CD4-positive, alpha-beta T cell treated with Interleukin-17A for 4 hours (primary cell): Measurements from ENCODE around the gene VAV2.
"Not testable (repeated sequence)": the region's sequence is repeated elsewhere in the genome, so short reads cannot be mapped to it uniquely, and the experiment has no call there.

Experiments
- DNase-seq: peaks from one replicate; pipeline ENCODE4 v3.0.0-alpha.2; 2020; ENCODE audit warnings: mixed read lengths

VAV2 gene

DNA sequence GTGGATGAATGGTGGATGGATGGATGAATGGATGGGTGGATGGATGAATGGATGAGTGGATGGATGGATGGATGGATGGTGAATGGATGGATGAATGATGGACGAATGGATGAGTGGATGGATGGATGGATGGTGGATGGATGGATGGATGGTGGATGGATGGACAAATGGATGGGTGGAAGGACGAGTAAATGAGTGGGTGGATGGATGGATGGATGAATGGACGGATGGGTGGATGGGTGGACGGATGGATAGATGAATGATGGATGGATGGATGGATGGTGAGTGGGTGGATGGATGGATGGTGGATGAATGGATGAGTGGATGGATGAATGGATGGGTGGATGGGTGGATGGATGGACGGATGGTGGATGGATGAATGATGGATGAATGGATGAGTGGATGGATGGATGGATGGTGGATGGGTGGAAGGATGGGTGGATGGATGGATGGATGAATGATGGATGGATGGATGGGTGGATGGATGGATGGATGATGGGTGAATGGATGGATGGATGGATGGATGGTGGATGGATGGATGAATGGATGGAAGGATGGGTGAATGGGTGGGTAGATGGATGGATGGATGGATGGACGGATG is 58.6 kb downstream of the VAV2 start:
- no peak for DNase-seq

- DNase-seq = no peak
Measured at GRCh38 chr9:133932633-133933032, 59.5 kb downstream of the VAV2 start.

DNA sequence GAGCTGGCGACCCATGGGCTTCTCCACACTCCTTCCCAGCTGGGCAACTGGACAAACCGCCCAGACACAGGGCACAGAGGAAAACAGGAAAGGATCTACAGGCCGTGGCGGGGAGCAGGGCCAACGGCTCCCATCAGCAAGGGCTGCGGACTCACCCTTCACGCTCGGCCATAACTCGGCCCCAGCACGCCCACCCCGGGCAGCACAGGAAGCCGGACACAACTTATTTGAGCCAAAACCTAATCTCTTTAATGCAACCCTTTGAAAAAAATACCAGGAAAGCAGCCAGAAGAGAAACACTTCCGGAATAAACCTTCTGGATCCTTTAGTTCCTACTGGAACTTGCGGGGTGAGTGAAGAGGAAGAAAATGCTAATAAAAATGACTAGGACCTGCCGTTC is 59.9 kb downstream of the VAV2 start:
- no peak for DNase-seq

DNA sequence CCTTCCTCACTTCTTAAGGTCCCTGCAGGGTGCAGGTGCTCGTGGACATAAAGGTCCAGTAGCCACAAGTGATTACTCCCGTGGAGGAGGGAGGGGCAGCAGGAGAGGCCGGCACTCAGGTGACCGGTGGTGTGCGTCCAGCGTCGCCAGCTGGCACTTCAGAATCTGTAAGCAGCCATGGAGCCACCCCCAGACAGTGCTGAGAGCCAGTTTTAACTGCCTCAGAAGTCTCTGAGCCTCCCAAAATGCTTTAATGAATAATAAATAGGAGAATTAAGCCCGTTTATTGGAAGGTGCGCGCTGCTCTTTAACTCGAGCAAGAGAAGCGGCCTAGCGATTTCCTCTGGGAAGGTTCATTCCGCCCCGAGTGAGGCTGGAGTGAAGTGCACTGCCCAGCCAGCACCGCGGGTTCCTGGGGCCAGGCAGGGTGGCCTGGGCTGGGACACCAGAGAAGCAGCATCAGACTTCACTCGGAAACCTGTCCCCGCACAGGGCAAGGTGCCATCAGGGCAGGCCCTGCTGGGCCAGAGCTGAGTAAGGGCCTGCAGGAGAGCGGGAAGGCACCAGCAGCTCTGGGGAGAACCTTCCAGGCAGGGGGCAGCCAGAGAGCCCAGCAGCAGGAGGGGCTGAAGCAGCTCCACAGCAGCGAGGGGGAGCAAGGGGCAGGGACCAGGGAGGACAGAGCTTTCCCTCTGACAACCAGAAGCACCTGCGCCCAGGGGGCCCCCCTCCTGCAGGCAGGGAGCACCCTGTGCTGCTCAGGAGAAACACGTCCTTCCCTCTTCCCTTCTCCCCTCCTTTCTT is 61.2 kb downstream of the VAV2 start:
- DNase-seq = no peak

- DNase-seq = no peak
Measured at GRCh38 chr9:133930046-133930681, 62.0 kb downstream of the VAV2 start.

GRCh38 chr9:133929599-133929998 is 62.5 kb downstream of the VAV2 start:
- no peak for DNase-seq

DNA sequence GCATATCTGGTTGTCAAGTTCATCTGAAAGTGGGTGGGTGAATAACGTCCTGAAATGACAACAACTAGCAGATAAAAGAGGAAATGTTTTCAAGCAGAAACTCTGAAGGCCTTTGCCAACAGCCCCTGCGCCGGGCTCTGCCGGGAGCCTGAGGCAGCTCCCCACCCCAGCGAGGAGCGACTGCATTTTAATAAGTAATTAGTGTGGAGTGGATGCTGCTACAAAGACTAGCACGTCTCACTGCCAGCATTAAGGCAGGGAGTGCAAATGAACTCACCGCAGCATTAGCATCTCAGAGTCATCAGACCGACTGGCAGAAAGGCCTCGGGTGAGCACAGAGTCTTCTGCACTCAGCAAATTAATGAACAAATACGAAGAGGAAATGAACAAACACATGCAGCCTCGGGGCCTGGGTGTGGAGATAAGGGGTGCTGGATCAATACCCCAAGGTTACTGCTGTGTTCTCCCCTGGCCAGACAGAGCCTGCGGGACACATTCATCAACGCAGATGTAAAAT is 63.8 kb downstream of the VAV2 start:
- DNase-seq = no peak

DNA sequence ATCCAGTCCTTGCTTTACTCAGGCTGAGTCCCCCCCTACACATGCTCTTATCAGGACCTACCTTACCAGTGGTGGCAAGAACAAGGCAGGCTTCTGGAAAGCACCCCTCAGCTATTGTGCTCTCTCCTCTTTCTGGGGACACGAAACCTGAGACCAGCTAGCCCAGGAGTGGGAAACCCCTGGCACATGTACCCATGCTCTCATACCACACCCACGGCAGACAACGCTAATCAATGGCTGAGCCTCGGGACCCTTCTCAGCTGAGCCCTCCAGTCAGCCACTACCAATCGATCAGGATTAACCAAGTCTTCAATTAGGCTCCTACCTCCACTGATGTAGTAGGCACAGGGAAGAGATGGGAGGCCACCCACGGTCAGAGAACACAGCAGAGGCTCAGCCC is 65.1 kb downstream of the VAV2 start:
- DNase-seq = no peak

GRCh38 chr9:133926165-133926856 is 65.8 kb downstream of the VAV2 start:
- DNase-seq = no peak

DNA sequence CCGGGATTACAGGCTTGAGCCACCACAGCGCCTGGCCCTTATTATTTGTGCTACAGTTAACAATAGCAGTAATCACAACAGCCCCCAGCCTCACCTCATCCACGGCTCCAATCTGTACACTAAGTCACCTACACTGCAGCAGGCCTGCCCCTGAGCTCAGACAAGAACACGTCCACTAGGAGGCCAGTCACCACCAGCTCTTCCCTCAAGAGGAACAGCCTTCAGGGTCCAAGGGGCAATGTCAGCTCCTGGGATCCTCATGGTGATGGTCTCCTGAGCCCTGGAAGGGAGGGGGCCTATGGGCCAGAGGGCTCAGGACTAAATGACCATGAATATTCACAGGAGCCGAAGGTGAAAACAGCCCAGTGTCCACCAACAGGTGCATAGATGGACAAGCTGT is 67.7 kb downstream of the VAV2 start:
- DNase-seq = no peak

DNA sequence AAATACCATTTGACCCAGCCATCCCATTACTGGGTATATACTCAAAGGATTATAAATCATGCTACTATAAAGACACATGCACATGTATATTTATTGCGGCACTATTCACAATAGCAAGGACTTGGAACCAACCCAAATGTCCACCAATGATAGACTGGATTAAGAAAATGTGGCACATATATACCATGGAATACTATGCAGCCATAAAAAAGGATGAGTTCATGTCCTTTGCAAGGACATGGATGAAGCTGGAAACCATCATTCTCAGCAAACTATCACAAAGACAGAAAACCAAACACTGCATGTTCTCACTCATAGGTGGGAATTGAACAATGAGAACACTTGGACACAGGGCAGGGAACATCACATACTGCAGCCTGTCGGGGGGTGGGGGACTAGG is 68.5 kb downstream of the VAV2 start:
- not testable (repeated sequence) for DNase-seq

GRCh38 chr9:133921866-133922265 is 70.3 kb downstream of the VAV2 start:
- DNase-seq = no peak

DNA sequence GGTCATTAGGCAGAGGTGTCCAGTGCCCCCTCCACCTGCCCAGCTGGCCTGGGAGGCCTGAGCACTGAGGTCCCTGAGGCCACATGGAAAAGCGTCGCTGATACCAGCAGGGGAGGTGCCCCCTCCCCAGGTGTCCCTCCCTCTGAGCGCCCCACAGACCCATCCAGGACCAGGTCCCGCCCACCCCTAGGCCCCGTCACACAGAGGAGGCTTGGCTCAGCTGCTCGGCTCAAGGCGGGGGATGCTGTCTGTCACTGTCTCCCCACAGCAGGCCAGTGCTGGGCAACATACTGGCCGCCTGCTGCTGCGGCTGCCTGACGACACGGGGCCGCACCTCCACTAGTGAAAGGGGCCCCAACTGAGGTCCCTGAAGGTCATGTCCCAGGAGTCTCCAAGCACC is 71.7 kb downstream of the VAV2 start:
- DNase-seq = no peak

DNA sequence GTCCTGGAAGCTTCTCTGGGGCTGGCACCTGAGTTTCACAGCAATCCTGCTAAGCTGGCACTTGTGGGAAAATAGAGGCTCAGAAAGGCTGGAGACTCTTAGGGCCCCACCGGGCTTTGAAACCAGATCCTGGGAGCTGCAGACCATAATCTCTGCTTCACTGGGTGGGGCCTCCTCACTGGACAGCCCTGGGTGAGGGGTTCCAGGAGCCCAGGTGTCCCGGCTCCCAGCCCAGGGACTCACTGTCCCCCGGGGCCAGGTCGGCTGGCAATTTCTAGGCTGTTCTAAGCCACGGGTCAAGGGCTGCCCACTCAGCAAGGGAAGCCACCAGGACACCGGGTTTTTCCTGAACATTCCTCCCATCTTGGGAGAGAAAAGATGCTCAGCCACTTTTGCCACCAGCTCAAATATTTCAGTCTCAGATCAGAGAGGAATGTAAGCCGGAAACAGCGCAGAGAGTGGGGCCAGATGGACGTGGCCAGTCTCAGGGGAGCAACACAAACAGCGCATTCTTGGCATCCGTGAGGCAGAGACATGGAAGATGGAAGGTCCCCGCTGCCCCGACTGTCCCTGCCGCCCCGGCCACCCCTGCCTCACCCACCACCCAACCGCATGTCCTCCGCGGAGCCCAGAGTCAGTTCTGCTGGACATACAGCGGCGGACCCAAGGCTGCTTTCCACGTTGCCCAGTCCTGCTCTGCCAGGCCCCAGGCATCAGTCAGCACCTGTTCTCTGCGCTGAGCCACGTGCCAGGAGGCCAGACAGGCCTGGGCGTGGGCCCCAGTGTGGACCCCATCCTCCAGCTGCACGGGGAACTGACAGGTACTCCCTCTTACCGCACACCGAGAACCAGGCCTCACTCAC is 72.6 kb downstream of the VAV2 start:
- no peak for DNase-seq

DNA sequence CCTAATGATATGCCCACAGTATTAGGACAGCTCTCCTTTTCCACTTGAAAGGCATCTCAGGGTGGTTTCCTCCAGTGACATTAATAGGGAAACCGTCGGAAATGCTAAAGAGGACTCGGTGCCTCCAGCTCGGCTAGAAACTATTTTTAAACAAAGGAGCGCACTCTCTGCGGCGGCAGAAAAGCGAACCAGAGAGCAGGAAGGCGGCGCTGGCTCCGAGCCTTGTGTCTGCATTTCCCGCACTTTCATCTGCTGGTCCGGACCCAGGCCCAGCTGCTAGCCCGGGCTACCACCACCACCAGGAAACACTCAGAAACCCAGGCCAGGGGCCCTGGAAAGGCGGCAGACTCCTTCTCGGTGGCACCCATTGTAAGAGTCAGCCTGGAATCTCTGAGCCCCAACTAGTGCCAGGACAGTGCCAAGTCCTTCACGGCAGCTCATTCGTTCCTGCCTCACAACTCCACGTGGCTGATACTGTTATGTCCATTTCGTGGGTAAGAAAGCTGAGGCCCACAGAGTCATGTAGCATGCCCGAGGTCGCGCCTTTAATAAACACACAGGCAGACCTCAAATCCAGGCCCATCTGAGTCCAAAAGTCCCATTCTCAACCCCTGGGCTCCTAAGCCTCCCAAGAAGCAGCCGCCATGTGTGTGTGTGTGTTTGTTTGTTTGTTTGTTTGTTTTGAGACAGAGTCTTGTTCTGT is 73.9 kb downstream of the VAV2 start:
- DNase-seq = no peak

DNA sequence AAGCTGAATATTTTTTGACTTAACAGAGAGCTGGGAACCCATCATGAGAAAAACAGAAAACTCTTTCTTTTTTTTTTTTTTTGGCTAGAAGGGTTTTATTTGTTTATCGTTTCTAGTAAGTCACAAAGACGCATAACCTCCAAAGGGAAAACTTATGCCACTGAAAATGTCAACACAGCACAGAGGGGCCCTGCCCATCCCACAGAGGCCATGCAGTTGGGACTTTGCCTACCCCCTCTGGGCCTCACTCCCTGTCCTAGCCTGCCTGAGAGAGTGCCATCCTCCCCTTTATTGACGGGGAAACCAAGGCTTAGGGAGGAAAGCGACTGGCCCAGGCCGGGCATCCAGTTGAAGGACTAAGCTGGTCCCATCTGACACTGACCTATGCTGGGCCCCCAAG is 74.7 kb downstream of the VAV2 start:
- DNase-seq = no peak

- no peak for DNase-seq
Measured at GRCh38 chr9:133916159-133916541, 76.0 kb downstream of the VAV2 start.

DNA sequence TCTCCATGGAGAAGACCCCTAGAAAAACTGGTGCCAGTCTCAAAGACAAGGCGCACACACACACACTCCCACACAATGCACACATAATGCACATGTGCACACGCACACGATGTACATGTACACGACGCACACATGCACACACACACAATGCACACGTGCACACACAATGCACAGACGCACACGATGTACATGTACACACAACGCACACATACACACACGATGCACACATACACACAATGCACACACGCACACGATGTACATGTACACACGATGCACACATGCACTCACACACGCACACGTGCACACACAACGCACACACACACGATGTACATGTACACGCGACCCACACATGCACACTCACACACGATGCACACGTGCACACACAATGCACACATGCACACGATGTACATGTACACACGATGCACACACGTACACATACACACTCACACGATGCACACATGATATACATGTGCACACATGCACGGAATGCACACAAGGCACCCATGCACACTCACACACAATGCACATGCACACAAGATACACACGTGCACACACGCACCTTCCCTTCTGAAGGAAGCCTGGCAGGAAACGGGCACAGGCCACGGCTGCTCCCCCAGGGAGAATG is 76.5 kb downstream of the VAV2 start:
- no peak for DNase-seq

- DNase-seq = no peak
Measured at GRCh38 chr9:133914442-133915342, 77.4 kb downstream of the VAV2 start.
